Activated naive CD4-positive, alpha-beta T cell treated with anti-CD3 and anti-CD28 coated beads, Interleukin-2, amount 10 ng/mL, durations not matched to agents 7 days and 5 days (primary cell): ENCODE data around the gene ANKRD52.

Source experiments
- CTCF ChIA-PET: fragments of 350-600 bp; sonication (Branson Sonifier 250); formaldehyde crosslinking; loops from one replicate; lab custom pipeline; 2021; ENCODE audit warnings: antibody characterized with exemption; lab: Charles Lee
- DNase-seq: peaks from one replicate; pipeline ENCODE4 v3.0.0-alpha.2; 2020
- H3K27ac Mint-ChIP-seq: one replicate; pipeline ENCODE4 v1.8.0; 2021; ENCODE audit warnings: mild to moderate bottlenecking, moderate library complexity, mixed read lengths
- H3K27me3 Mint-ChIP-seq: one replicate; pipeline ENCODE4 v1.8.0; 2021; ENCODE audit warnings: mild to moderate bottlenecking, mixed read lengths
- H3K36me3 Mint-ChIP-seq: one replicate; pipeline ENCODE4 v1.8.0; 2021; ENCODE audit warnings: mixed read lengths
- H3K4me1 Mint-ChIP-seq: one replicate; pipeline ENCODE4 v1.8.0; 2021; ENCODE audit warnings: mixed read lengths
- H3K4me3 Mint-ChIP-seq: one replicate; pipeline ENCODE4 v1.8.0; 2021; ENCODE audit warnings: mild to moderate bottlenecking, moderate library complexity, mixed read lengths
- H3K9me3 Mint-ChIP-seq: one replicate; pipeline ENCODE4 v1.8.0; 2021; ENCODE audit warnings: mixed read lengths

Gene ANKRD52

DNA sequence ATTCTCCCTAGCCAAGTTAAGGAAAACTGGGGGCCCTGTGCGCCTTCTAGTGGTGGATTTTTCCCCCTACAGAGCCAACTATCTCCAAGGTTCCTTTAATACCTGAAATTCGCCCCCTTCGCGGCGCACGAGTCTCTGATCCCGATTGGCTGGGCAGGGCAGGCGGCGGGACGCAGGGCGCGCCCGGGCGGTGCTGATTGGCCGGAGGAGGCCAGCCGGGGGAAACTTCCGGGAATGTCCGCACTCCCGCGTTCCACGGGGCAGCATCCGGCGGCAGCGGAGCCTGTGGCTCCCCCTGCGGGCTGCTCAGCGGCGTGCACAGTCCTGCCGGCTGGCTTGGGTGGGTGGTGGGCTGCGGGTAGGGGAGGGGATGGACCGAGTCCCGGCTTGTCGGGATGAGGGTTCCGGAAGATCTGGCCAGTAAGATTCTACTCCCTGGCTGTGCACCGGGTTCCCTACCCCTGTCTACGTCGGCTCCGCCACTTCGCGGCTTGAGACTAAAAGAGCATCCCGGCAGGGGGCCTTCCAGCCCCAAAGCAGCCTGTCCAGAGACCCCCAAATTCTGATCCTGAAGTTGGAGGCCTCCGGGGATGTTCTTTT is 34.0 kb downstream of the ANKRD52 start, which contains the start of gene NABP2:
Gene NABP2 (plus strand): TSS at position 241 of the 600 bp plus-strand sequence. CDS start 515 bp downstream, outside the sequence.
- H3K9me3 Mint-ChIP-seq = no peaks in the 10 kb centered on the region
- H3K27me3 Mint-ChIP-seq = no peaks in the 10 kb centered on the region
- CTCF ChIA-PET = no interaction called here
- peak within 1 kb of the TSS; percentile 83 for H3K4me3 Mint-ChIP-seq
- H3K4me1 Mint-ChIP-seq = peaks cover 53% of the 10 kb centered on the region
- H3K27ac Mint-ChIP-seq = peak within 1 kb of the TSS; percentile 81
- peaks cover 10% of the 10 kb centered on the region for H3K36me3 Mint-ChIP-seq
- peak; percentile 97 for DNase-seq

DNA sequence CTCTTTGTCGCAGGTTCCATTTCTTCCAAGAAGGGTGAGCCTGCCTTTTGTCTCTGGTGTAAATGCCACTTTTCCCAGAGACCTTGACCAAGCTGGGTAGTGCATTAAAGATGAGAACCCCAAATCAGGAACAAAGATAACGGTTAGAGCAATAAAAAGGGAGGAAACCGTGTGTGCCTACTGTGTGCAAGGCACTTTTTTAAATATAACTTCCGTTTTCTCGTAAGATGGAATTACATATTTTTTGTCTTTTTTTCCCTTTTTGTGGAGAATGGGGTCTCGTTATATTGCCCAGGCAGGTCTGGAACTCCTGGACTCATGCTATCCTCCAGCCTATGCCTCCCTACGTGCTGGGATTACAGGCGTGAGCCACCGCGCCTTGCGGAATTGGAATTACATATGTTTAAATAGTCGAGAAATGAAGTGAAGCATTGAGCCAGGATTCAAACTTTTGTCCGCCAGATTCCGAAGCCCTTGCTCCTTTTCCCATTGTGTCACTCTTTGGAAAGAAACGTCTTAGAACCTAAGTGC is 34.5 kb downstream of the ANKRD52 start:
- no peaks in the 10 kb centered on the region for H3K9me3 Mint-ChIP-seq
- H3K27ac Mint-ChIP-seq = peak overlapping the region; percentile 81
- H3K27me3 Mint-ChIP-seq = no peaks in the 10 kb centered on the region
- H3K4me3 Mint-ChIP-seq = peak overlapping the region; percentile 83
- peaks cover 53% of the 10 kb centered on the region for H3K4me1 Mint-ChIP-seq
- H3K36me3 Mint-ChIP-seq = peaks cover 8% of the 10 kb centered on the region
- DNase-seq = no peak
- CTCF ChIA-PET = interaction anchor here (1.4 to 4.1 kb wide), 3 partner anchors 17 to 34 kb away, joined by 7 to 34 read pairs (median 17); partner anchors contain the start of gene SMARCC2

DNA sequence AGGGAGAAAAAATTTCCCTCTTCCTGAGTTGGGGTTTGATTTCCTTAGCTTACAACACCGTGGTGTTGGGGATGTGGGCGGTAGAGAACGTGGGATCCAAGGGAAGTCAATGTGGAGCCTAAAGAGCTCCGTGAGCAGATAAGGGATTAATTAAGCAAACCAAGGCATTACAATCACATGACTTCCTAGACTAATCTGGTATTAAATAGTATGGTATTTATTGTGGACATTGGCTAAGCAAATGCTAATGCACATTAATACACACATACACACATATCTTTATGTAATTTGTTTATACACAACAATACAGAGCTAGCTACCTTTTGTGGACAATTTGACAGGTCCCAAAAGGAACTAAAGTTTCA is 35.7 kb downstream of the ANKRD52 start:
- H3K9me3 Mint-ChIP-seq = no peaks in the 10 kb centered on the region
- H3K27me3 Mint-ChIP-seq = no peaks in the 10 kb centered on the region
- DNase-seq = no peak
- H3K4me3 Mint-ChIP-seq = peak overlapping the region; percentile 99
- H3K27ac Mint-ChIP-seq = peak overlapping the region; percentile 93
- CTCF ChIA-PET = interaction anchor here (0.6 to 4.1 kb wide), 14 partner anchors 11 to 282 kb away, joined by 3 to 34 read pairs (median 4); partner anchors contain the start of genes ANKRD52, ESYT1, SMARCC2 and ZC3H10
- H3K4me1 Mint-ChIP-seq = peaks cover 53% of the 10 kb centered on the region
- H3K36me3 Mint-ChIP-seq = peaks cover 8% of the 10 kb centered on the region

DNA sequence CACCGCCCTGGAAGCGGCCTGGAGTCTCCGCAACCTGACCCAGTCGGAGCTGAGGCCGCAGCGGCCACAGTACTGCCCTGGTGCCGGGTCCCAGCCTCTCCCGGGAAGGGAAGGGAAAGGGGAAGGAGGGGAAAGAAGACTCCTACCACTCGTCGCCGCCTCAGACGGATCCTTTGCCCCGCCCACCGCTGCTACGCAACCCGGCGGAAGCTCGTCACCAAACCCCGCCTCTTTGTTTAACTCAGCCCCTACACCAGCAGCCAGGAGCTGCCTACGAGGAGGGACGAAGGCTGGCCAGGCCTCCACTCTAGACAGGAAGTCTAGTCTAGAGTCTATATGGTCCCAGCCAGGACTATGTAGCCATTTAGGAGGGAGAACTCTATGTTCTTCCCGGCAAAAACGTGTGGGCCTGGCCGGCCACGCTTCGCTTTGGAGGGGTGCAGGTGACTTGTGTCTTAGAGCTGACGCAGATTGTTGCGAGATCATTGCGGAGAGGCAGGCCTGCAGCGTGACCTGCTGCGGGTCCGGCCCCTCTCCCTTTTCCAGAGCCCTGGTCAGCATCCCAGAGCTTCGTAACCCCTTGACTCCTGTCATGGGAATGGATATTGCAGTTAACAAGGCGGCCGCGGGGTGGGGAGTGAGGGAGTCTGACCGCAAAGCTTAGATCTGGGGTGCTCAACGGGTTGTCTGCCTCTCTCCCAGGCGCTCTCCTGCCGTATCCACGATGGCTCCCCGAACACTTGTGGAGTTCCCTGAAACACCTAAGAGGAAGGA is 36.2 kb downstream of the ANKRD52 start, which contains the start of gene RNF41:
Gene RNF41 (minus strand): TSS at position 166 of the 774 bp plus-strand sequence. CDS start 7,875 bp downstream, outside the sequence.
- H3K36me3 Mint-ChIP-seq = peaks cover 8% of the 10 kb centered on the region
- peak within 1 kb of the TSS; percentile 93 for H3K27ac Mint-ChIP-seq
- peak within 1 kb of the TSS; percentile 99 for H3K4me3 Mint-ChIP-seq
- no peaks in the 10 kb centered on the region for H3K27me3 Mint-ChIP-seq
- CTCF ChIA-PET = interaction anchor here (0.6 to 4.1 kb wide), 19 partner anchors 12 to 281 kb away, joined by 3 to 34 read pairs (median 4); partner anchors contain the start of genes ANKRD52, ESYT1, SMARCC2 and ZC3H10
- peaks cover 53% of the 10 kb centered on the region for H3K4me1 Mint-ChIP-seq
- H3K9me3 Mint-ChIP-seq = no peaks in the 10 kb centered on the region
- DNase-seq = peak; percentile 95

DNA sequence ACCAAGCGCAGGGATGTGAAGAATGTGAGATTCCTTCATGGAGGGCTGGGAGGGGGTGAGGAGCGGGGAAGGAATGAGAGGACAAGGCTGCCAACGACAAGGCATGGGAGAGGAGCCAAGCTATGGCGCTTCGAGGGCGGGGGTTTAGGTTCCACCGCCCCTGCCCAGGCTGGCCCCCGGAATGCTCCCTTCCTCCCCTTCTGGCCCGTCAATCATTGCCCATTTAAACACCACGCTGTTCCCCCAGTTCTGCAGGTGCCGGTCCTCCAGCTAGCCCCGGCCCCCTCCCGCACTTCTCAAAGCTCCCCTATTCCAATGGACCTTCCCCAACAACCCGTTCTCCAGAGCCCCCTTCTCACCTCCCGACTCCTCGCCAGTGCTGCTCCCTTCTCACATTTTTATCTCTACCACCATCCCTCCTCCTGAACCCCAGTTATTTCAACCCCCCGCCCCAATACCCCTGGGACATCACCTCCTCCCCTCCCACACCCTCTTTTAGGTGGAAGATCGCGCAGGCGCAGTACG is 36.9 kb downstream of the ANKRD52 start:
- H3K27me3 Mint-ChIP-seq = no peaks in the 10 kb centered on the region
- DNase-seq = no peak
- peak overlapping the region; percentile 93 for H3K27ac Mint-ChIP-seq
- H3K4me3 Mint-ChIP-seq = peak overlapping the region; percentile 99
- peaks cover 54% of the 10 kb centered on the region for H3K4me1 Mint-ChIP-seq
- CTCF ChIA-PET = interaction anchor here (0.8 to 4.1 kb wide), 11 partner anchors 15 to 281 kb away, joined by 3 to 34 read pairs (median 5); partner anchors contain the start of genes ESYT1, SMARCC2 and ZC3H10
- peaks cover 11% of the 10 kb centered on the region for H3K36me3 Mint-ChIP-seq
- H3K9me3 Mint-ChIP-seq = no peaks in the 10 kb centered on the region

DNA sequence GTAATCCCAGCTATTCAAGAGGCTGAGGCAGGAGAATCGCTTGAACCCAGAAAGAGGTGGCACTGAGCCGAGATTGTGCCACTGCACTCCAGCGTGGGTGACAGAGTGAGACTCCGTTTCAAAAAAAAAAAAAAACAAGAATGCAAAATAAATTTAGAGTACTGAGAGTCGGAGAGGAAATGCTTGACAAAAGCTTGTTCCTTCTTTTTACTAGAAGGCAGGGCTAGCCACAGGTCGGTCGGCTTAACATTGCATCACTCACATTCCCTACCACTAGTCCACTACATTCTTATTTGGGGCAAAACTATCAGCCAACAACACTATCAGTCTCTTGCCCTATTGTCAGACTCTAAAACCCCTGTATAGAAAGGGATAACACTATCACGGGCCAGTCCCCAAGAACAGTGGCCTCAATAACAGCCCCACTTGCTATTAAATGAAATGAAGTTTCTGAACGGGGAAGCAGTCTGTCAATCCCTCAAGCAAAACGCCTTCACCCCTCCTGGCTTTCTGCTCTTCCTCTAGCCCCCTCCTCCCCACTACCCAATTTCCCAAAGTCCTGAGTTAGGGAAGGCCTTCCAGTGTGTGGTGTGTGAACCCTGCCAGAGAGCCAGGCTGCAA is 37.5 kb downstream of the ANKRD52 start:
- CTCF ChIA-PET = interaction anchor here (1.3 to 4.1 kb wide), 4 partner anchors 14 to 102 kb away, joined by 6 to 34 read pairs (median 16); partner anchors contain the start of genes SMARCC2 and ZC3H10
- no peak for DNase-seq
- peak overlapping the region; percentile 93 for H3K27ac Mint-ChIP-seq

DNA sequence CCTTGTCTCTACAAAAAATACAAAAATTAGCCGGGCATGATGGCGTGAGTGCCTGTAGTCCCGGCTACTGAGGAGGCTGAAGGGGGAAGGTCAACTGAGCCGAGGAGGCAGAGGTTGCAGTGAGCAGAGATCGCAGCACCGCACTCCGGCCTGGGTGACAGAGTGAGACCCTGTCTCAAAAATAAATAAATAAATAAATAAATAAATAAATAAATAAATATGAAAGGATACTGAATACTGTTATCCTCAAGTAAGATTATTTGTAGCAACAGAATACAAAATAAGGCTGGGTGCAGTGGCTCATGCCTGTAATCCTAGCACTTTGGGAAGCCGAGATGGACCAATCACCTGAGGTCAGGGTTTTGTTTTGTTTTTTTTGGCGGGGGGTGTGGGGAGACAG is 38.3 kb downstream of the ANKRD52 start:
- Mint-ChIP-seq H3K4me3 (no peak overlapping the region), H3K36me3 (peaks cover 13% of the 10 kb centered on the region), H3K27me3 (no peaks in the 10 kb centered on the region), H3K9me3 (no peaks in the 10 kb centered on the region), H3K27ac (no peak overlapping the region), H3K4me1 (peaks cover 41% of the 10 kb centered on the region)
- CTCF ChIA-PET = interaction anchor here (4.1 kb wide), 1 partner anchor 13 kb away, joined by 34 read pairs; no protein-coding TSS in a partner anchor
- no peak for DNase-seq

More for the DNA sequence above, 37.5 kb downstream of the ANKRD52 start:
- Mint-ChIP-seq H3K4me1 (peaks cover 49% of the 10 kb centered on the region), H3K36me3 (peaks cover 8% of the 10 kb centered on the region), H3K9me3 (no peaks in the 10 kb centered on the region), H3K27me3 (no peaks in the 10 kb centered on the region), H3K4me3 (peak overlapping the region; percentile 99)

DNA sequence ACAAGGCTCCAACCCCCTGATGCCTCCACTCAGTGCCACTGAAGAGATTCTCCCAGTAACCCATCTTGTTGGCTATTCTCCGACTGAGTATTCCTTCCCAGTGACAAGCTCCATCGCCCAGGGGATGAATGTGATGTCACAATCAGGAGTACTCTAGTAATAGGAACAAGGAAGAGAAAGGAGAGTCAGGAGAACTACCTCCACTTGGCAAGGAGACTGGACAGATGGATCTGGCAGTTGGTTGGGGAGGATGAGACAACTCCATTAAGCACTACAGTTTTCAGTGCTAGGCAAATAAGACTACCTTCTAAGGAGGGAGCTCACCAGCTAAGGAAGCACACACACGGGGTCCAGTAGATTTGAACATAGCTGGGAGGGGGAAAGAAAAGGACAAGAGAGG is 41.7 kb downstream of the ANKRD52 start:
- H3K4me1 Mint-ChIP-seq = peaks cover 11% of the 10 kb centered on the region
- no peak overlapping the region for H3K27ac Mint-ChIP-seq

DNA sequence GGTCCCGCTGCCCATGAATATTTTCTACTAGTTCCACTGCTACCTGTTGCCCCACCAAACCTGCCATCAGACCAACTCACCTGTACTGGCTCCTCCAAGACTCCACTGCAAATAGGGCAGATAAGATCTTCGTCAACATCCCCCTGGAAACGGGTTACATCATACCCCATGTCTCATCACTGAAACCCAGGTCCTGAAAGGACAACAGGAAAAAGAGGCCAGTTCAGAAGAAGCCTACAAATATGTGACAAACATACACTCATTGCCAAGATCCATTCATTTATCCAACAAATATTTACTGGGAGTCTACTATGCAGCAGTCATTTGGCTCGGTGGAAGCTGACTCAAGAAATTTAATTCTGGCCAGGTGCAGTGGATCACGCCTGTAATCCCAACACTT is 44.3 kb downstream of the ANKRD52 start:
- CTCF ChIA-PET = interaction anchor here (0.5 kb wide), 1 partner anchor 12 kb away, joined by 3 read pairs; no protein-coding TSS in a partner anchor
- H3K27me3 Mint-ChIP-seq = no peaks in the 10 kb centered on the region
- H3K4me1 Mint-ChIP-seq = peaks cover 2% of the 10 kb centered on the region
- DNase-seq = no peak
- peaks cover 43% of the 10 kb centered on the region for H3K36me3 Mint-ChIP-seq
- H3K4me3 Mint-ChIP-seq = no peak overlapping the region
- H3K27ac Mint-ChIP-seq = no peak overlapping the region
- H3K9me3 Mint-ChIP-seq = no peaks in the 10 kb centered on the region

More for the DNA sequence above, 41.7 kb downstream of the ANKRD52 start:
- CTCF ChIA-PET = interaction anchor here (0.6 to 1.2 kb wide), 3 partner anchors 10 to 319 kb away, joined by 3 to 6 read pairs (median 3); no protein-coding TSS in a partner anchor
- DNase-seq = no peak
- H3K27me3 Mint-ChIP-seq = no peaks in the 10 kb centered on the region
- H3K4me3 Mint-ChIP-seq = no peak overlapping the region
- H3K9me3 Mint-ChIP-seq = no peaks in the 10 kb centered on the region
- H3K36me3 Mint-ChIP-seq = peaks cover 27% of the 10 kb centered on the region

DNA sequence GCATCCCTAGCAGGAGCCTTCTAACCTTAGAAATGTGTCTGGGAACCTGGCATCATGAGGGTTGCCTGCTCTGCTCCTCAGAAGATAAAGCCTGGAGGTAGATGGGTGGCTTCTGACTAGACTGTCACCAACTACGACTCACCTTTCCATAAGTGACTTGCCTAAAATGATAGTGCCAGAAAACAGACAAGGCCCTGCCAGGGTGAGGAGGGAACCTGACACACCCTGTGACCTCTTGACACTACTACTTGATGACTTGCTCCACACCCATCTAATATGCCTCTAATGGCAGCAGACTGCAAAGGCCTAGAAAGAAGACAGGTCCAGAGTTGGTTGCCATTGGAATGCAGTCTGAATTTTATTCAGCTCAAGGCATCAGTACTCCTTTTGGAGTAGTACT is 45.8 kb downstream of the ANKRD52 start:
- Mint-ChIP-seq H3K27ac (no peak overlapping the region), H3K4me3 (no peak overlapping the region), H3K9me3 (no peaks in the 10 kb centered on the region), H3K4me1 (peaks cover 2% of the 10 kb centered on the region), H3K27me3 (no peaks in the 10 kb centered on the region), H3K36me3 (peaks cover 50% of the 10 kb centered on the region)
- no peak for DNase-seq
- CTCF ChIA-PET = interaction anchor here (0.6 kb wide), 1 partner anchor 361 kb away, joined by 3 read pairs; no protein-coding TSS in a partner anchor

DNA sequence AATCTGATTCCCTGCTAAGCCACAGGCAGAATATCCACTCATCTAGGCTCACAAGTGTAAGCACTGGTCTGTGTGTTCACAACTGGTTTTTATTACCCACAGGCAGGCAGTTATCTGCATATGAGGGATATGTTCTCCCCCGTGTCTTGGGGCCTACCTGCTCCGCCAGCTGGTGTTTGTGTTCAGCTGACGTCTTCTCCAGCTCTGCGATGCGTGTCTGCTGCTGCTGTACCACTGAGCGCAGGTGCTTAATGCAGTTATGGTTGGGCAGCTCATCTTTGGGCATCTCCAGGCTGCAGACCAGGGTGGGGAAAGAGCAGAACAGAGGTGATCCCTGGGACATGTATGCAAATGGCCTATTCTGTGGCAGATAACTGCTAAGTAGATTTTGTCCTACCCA is 50.2 kb downstream of the ANKRD52 start:
- Mint-ChIP-seq H3K36me3 (peaks cover 51% of the 10 kb centered on the region), H3K4me3 (no peak overlapping the region), H3K4me1 (no peaks in the 10 kb centered on the region), H3K27me3 (no peaks in the 10 kb centered on the region), H3K9me3 (no peaks in the 10 kb centered on the region), H3K27ac (no peak overlapping the region)
- CTCF ChIA-PET = interaction anchor here (1.1 to 4.3 kb wide), 7 partner anchors 11 to 256 kb away, joined by 3 to 34 read pairs (median 5); partner anchors contain the start of genes RNF41 and SMARCC2
- no peak for DNase-seq

DNA sequence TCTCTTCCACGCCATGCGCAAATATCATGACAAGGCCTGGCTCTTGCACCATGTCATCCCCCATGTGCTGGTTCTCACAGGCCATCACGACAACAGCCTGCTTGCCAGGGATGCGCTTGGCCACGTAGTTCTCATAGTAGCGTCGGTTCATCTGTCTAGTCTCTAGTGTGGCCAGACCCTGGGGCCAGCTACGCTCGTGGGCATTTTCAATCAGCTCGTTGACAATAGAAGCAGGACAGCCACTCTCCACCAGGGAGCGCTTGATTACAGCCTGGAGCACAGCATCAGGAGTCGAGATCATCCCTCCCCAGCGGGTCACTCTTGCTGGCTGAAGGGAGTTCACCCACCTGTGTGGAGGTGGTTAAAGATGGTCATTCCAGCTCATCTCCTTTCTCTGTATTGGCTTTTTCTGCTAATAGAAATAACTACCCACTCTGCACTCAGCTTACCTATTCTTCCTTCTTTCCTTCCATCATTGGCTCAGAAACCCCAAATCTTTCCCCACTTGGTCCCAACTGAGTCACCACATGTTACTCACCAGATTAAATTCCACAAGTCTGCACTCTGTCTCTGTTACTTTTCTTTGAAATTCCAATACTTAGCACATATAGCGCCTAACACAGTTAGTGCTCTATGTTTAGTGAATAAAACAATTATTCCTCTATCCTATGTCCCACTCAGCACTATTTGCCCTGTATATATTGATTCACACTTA is 51.6 kb downstream of the ANKRD52 start:
- Mint-ChIP-seq H3K4me3 (no peak overlapping the region), H3K27me3 (no peaks in the 10 kb centered on the region), H3K27ac (no peak overlapping the region), H3K36me3 (peaks cover 45% of the 10 kb centered on the region), H3K9me3 (no peaks in the 10 kb centered on the region), H3K4me1 (no peaks in the 10 kb centered on the region)
- CTCF ChIA-PET = interaction anchor here (0.6 to 4.3 kb wide), 18 partner anchors 10 to 263 kb away, joined by 3 to 34 read pairs (median 4); partner anchors contain the start of genes CNPY2, RNF41 and SMARCC2
- peak; percentile 65 for DNase-seq
